ENCODE measurements around the gene ACTR6. TPM values are rescaled to one million over a fixed set of nuclear protein-coding genes. Genes with fewer than 3 reads are reported as not detected.
"Not testable (repeated sequence)": the region's sequence is repeated elsewhere in the genome, so short reads cannot be mapped to it uniquely, and the experiment has no call there.

The ACTR6 gene
- total RNA-seq, 1 donor from 2014 or later: 10.2 TPM

- no peak for DNase-seq (ENCODE audit: low spot score)
- no peak for ATAC-seq
Measured at GRCh38 chr12:100216337-100216736, 15.7 kb downstream of the ACTR6 start.

GRCh38 chr12:100219328-100220109 lies 18.9 kb downstream of the ACTR6 start:
- no peak for DNase-seq (ENCODE audit: low spot score)
- peak; percentile 11 for ATAC-seq

- ATAC-seq (peak; percentile 74), DNase-seq (ENCODE audit: low spot score) (peak; percentile 72)
Measured at GRCh38 chr12:100221523-100221922, 20.9 kb downstream of the ACTR6 start.

- peak; percentile 87 for ATAC-seq
- DNase-seq (ENCODE audit: low spot score): peak; percentile 70
Measured at GRCh38 chr12:100222173-100222572, 21.6 kb downstream of the ACTR6 start.

- ATAC-seq: no peak
- DNase-seq (ENCODE audit: low spot score): no peak
Measured at GRCh38 chr12:100225491-100225890, 24.9 kb downstream of the ACTR6 start.

- ATAC-seq (peak; percentile 83), DNase-seq (ENCODE audit: low spot score) (no peak)
Measured at GRCh38 chr12:100229036-100229635, 28.5 kb downstream of the ACTR6 start.

- no peak for DNase-seq (ENCODE audit: low spot score)
- ATAC-seq: no peak
Measured at GRCh38 chr12:100229876-100230275, 29.3 kb downstream of the ACTR6 start.

- not testable (repeated sequence) for DNase-seq (ENCODE audit: low spot score)
- peak; percentile 44 for ATAC-seq
Measured at GRCh38 chr12:100231873-100232272, 31.3 kb downstream of the ACTR6 start.

GRCh38 chr12:100234166-100234565 lies 33.6 kb downstream of the ACTR6 start:
- ATAC-seq: no peak
- no peak for DNase-seq (ENCODE audit: low spot score)

GRCh38 chr12:100234591-100235304 lies 34.1 kb downstream of the ACTR6 start:
- ATAC-seq: peak; percentile 84
- no peak for DNase-seq (ENCODE audit: low spot score)

- ATAC-seq (peak; percentile 39), DNase-seq (ENCODE audit: low spot score) (no peak)
Measured at GRCh38 chr12:100238801-100239200, 38.2 kb downstream of the ACTR6 start.

GRCh38 chr12:100239589-100239988 lies 39.0 kb downstream of the ACTR6 start:
- DNase-seq (ENCODE audit: low spot score) (no peak), ATAC-seq (no peak)

GRCh38 chr12:100243137-100243536 lies 42.5 kb downstream of the ACTR6 start:
- DNase-seq (ENCODE audit: low spot score) (no peak), ATAC-seq (no peak)

- DNase-seq (ENCODE audit: low spot score) (no peak), ATAC-seq (no peak)
Measured at GRCh38 chr12:100247765-100248164, 47.1 kb downstream of the ACTR6 start.

GRCh38 chr12:100248886-100249285 lies 48.3 kb downstream of the ACTR6 start:
- DNase-seq (ENCODE audit: low spot score) (no peak), ATAC-seq (no peak)

GRCh38 chr12:100249941-100250340 lies 49.3 kb downstream of the ACTR6 start:
- no peak for ATAC-seq
- no peak for DNase-seq (ENCODE audit: low spot score)

- ATAC-seq (peak; percentile 91), DNase-seq (ENCODE audit: low spot score) (peak; percentile 53)
Measured at GRCh38 chr12:100251917-100252316, 51.3 kb downstream of the ACTR6 start.

- ATAC-seq (peak; percentile 48), DNase-seq (ENCODE audit: low spot score) (no peak)
Measured at GRCh38 chr12:100253437-100253836, 52.8 kb downstream of the ACTR6 start.

GRCh38 chr12:100254876-100255275 lies 54.3 kb downstream of the ACTR6 start:
- no peak for DNase-seq (ENCODE audit: low spot score)
- no peak for ATAC-seq

GRCh38 chr12:100258127-100258526 lies 57.5 kb downstream of the ACTR6 start:
- no peak for ATAC-seq
- DNase-seq (ENCODE audit: low spot score): no peak

GRCh38 chr12:100263131-100263530 lies 62.5 kb downstream of the ACTR6 start:
- ATAC-seq (no peak), DNase-seq (ENCODE audit: low spot score) (no peak)

GRCh38 chr12:100265107-100265506 lies 64.5 kb downstream of the ACTR6 start:
- DNase-seq (ENCODE audit: low spot score); ATAC-seq: not testable (repeated sequence)

Measured in left lobe of liver (tissue), 2 donors.